GM21717 (cell line): ENCODE results near the gene TTLL10.

Source experiments
- ATAC-seq: cut with Tn5 transposase; IDR thresholded peaks from one replicate; pipeline ENCODE4 v1.9.1; 2021; ENCODE audit warnings: mild to moderate bottlenecking, moderate library complexity; ENCODE audit not compliant: unreplicated experiment

TTLL10 gene

DNA sequence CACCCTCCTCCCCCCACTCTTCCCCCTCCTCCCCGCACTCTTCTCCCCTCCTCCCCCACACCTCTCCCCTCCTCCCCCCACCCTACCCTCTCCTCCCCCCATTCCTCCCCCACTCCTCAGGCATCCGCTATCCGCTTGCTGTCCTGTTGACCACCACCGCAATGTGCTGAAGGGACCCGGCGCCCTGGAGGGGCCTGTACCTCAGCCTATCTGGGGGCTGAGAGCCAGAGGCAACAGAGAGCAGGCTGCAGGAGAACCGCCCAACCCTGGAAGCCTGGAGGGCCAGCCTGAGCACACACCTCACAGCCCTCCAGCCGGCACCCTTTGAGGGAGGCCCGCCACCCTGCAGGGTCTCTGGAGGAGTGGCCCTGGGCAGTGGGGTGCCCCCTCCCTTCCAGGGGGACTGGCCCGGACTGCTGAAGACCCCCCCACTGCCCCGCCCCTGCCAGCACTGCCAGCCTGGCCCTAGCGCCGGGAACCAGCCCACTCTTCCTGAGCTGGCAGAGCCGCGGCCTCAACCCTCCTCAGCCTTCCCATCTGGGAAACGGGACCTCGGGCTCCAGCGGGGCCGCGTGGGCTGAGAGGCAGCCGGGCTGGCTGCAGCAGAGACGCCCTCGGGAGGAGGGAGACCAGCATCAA is 71.6 kb downstream of the TTLL10 start:
- no peak for ATAC-seq

- ATAC-seq = no peak
Observed at GRCh38 chr1:1245817-1246576, 72.3 kb downstream of the TTLL10 start.

DNA sequence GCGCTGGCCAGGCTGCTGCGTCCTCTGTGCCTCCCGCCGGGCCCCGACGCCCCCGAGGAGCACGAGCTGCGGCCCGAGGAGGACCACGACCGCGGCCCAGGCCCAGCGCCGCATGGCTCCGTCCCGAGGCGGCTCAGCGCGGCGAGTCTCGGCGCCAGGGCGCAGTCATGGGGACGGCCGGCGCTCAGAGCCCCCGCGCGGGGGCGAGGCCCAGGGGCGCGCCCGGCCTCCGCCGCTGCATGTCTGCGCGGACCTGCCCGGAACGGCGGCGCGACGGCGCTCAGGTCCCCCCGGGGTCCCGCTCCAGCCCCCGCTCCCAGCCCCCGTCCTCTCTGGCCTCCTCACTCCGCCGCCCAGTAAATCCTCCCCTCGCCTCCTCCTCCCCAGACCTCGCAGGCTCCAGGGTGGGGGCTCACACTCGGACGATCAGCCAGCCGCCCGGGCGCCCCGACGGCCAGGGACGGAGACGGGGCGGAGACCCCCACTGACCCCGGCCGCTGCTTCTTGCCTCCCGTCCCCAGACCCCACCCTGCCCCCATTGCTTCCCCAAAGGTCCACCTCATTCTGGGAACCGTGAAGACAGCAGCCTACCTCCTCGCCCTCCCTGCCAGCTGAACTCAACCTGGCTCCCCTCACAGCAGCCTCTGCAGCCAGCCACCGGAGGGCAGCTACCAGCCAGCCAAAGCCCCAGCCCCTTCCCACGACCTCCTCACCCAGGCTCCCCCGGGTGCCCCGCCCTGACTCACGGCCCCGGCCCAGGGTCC is 73.1 kb downstream of the TTLL10 start, which contains the start of gene C1QTNF12:
C1QTNF12 (minus strand) TSS at position 146 of the 764 bp plus-strand sequence; CDS start at position 114, 32 bp downstream.
- no peak for ATAC-seq

DNA sequence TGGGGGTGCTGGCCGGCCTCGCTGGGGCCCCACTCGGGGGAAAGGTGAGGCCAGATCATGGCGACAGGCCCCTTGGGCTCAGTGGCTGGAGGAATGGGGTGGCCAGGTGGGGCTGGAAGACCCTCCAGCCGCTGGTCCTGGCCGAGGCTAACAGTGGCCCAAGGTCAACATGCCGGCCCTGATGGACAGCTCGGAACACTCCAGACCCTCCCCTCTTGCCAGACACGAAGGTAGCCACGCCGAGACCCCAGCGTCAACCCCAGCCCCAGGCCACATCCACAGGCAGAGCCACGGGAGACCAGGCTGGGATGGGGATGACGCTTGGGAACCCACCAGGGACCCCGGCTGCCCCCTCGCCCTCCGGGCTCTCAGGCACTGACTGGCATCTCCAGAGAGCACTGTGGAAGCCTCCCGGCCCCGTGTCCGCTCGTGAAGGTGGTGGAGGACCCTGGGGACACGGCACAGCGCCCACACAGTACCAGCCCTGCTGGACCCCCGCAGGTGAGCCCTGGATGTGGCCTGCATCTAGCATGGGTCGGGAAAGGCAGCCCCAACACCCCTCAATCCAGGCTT is 73.7 kb downstream of the TTLL10 start:
- ATAC-seq = no peak
